ENCODE results near the gene SLC9A6. TPM values are rescaled to one million over a fixed set of nuclear protein-coding genes. Genes with fewer than 3 reads are reported as not detected.

Gene SLC9A6
- total and polyA plus RNA-seq, 2 donors (not counting 1 experiment from before 2014, with no cell fraction given), result 22.2 to 30.4 TPM

DNA sequence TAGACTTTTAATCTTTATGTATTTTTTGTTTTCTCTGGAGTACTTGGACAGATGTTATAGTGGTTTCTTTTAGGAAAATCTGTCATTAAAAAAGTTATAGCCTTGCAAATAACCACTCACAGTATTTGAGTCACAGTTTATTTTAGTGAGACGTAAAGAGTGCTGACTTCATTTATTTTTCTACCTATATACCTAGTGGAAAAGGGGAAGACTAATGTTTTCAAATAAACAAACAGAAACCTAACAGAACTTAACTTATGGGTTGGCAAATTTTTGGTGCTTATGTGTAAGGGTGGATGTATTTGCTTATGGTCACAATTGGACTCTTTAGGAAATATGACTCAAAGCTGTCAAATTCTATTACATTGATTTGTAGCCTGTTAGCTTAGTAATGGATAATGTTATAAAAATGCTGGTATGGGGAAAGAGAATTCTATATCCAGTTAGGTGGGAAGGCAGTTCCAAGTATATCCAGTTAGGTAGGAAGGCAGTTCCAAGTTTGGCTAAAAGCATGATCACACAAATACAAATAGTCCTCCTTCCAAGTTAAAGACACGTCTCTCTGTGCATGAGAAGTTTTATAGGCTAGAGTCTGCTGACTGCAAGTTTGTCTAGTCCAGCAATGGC, 61.9 kb downstream of the SLC9A6 start:
- Histone ChIP-seq H3K4me2 (ENCODE audit: extremely low read depth, insufficient read depth, low read length) (no peak overlapping the region), H3K4me3 (replicated peaks in 1 of 4; ENCODE audit: control extremely low read depth in 1 of 4, insufficient read depth in 1 of 4, low read depth in 3 of 4, low read length in 4 of 4) (no peak overlapping the region), H3K9ac (ENCODE audit: insufficient read depth, low read length) (no peak overlapping the region), H3K4me1 (ENCODE audit: control insufficient read depth, extremely low read depth, insufficient read depth, low read length) (peaks cover 3% of the 10 kb centered on the region), H3K27ac (ENCODE audit: insufficient read depth, low read length) (peak overlapping the region; percentile 51), H3K79me2 (ENCODE audit: control insufficient read depth, insufficient read depth, low read length) (no peaks in the 10 kb centered on the region), H3K36me3 (ENCODE audit: control insufficient read depth, insufficient read depth, low read length) (no peaks in the 10 kb centered on the region), H3K9me3 (ENCODE audit: control insufficient read depth, insufficient read depth, low read depth, low read length) (no peaks in the 10 kb centered on the region), H4K20me1 (ENCODE audit: control insufficient read depth, extremely low read depth, insufficient read depth, low read length) (no peaks in the 10 kb centered on the region), H3K27me3 (ENCODE audit: control insufficient read depth, insufficient read depth, low read length) (no peaks in the 10 kb centered on the region), H2AFZ (ENCODE audit: low read length) (no peak overlapping the region)
- DNase-seq (ENCODE audit: low read depth in 2 of 2), result peak; percentile 36 to 57
- no peak for TF ChIP-seq EZH2 (IDR thresholded peaks at IDR 0.05; ENCODE audit: low read length, missing control alignments)
- TF ChIP-seq, protein P1, sequence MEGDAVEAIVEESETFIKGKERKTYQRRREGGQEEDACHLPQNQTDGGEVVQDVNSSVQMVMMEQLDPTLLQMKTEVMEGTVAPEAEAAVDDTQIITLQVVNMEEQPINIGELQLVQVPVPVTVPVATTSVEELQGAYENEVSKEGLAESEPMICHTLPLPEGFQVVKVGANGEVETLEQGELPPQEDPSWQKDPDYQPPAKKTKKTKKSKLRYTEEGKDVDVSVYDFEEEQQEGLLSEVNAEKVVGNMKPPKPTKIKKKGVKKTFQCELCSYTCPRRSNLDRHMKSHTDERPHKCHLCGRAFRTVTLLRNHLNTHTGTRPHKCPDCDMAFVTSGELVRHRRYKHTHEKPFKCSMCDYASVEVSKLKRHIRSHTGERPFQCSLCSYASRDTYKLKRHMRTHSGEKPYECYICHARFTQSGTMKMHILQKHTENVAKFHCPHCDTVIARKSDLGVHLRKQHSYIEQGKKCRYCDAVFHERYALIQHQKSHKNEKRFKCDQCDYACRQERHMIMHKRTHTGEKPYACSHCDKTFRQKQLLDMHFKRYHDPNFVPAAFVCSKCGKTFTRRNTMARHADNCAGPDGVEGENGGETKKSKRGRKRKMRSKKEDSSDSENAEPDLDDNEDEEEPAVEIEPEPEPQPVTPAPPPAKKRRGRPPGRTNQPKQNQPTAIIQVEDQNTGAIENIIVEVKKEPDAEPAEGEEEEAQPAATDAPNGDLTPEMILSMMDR (conservative IDR thresholded peaks at IDR 0.05 in 1 of 2, IDR thresholded peaks at IDR 0.05 in 1 of 2; ENCODE audit: low read depth in 1 of 2, low read length in 2 of 2), result no peak

DNA sequence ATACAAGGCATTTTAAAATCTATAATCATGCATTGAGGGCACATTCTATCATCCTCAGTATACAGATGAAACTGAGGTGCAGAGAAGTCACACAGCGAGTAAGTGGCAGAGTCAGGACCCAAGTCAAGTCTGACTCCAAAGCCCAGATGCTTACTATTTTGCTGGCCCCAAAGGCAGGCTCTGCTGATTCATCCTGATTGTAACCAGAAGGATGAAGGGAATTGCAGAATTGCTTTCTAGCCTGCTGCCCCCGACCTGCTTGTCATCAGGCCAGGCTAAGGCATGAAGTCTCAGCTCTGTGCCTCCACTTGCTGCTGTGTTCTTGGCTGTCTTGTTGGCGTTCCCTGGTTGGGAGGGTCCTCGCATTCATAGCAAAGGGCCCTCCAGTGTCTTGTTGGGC, 62.7 kb downstream of the SLC9A6 start:
- H2AFZ ChIP-seq (ENCODE audit: low read length), result no peak overlapping the region
- no peaks in the 10 kb centered on the region for H3K36me3 ChIP-seq (ENCODE audit: control insufficient read depth, insufficient read depth, low read length)
- H3K79me2 ChIP-seq (ENCODE audit: control insufficient read depth, insufficient read depth, low read length), result no peaks in the 10 kb centered on the region
- H3K9ac ChIP-seq (ENCODE audit: insufficient read depth, low read length), result no peak overlapping the region
- no peak overlapping the region for H3K4me3 ChIP-seq (replicated peaks in 1 of 4; ENCODE audit: control extremely low read depth in 1 of 4, insufficient read depth in 1 of 4, low read depth in 3 of 4, low read length in 4 of 4)
- peak; percentile 43 to 45 for DNase-seq (ENCODE audit: low read depth in 2 of 2)
- no peaks in the 10 kb centered on the region for H4K20me1 ChIP-seq (ENCODE audit: control insufficient read depth, extremely low read depth, insufficient read depth, low read length)
- H3K9me3 ChIP-seq (ENCODE audit: control insufficient read depth, insufficient read depth, low read depth, low read length), result no peaks in the 10 kb centered on the region
- H3K4me2 ChIP-seq (ENCODE audit: extremely low read depth, insufficient read depth, low read length), result no peak overlapping the region
- TF ChIP-seq EZH2 (IDR thresholded peaks at IDR 0.05; ENCODE audit: low read length, missing control alignments), result no peak
- TF ChIP-seq, protein P1 (conservative IDR thresholded peaks at IDR 0.05 in 1 of 2, IDR thresholded peaks at IDR 0.05 in 1 of 2; ENCODE audit: low read depth in 1 of 2, low read length in 2 of 2), result no peak
- no peaks in the 10 kb centered on the region for H3K27me3 ChIP-seq (ENCODE audit: control insufficient read depth, insufficient read depth, low read length)
- H3K27ac ChIP-seq (ENCODE audit: insufficient read depth, low read length), result no peak overlapping the region
- H3K4me1 ChIP-seq (ENCODE audit: control insufficient read depth, extremely low read depth, insufficient read depth, low read length), result peaks cover 3% of the 10 kb centered on the region

DNA sequence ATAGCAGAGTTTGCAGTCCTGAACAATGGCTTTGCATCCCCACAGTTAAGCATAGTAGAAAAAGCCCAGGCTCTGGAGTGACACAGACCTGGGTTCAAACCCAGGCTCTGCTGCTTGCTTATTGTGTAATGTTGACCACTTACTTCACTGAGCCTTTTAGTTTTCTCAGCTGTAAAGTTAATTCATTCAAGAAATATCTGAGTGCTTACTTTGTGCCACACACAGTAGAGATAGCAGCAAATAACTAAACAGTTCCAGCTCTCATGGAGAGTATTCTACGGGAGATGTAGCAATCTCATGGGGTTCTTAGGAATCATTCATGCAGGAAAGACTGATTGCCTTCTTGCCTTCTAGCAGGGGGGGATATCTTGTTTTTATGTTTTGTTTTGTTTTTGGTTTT, 63.2 kb downstream of the SLC9A6 start:
- Histone ChIP-seq H3K9me3 (ENCODE audit: control insufficient read depth, insufficient read depth, low read depth, low read length) (no peaks in the 10 kb centered on the region), H3K27me3 (ENCODE audit: control insufficient read depth, insufficient read depth, low read length) (no peaks in the 10 kb centered on the region), H3K4me1 (ENCODE audit: control insufficient read depth, extremely low read depth, insufficient read depth, low read length) (peaks cover 3% of the 10 kb centered on the region), H2AFZ (ENCODE audit: low read length) (no peak overlapping the region), H3K36me3 (ENCODE audit: control insufficient read depth, insufficient read depth, low read length) (no peaks in the 10 kb centered on the region), H3K4me3 (replicated peaks in 1 of 4; ENCODE audit: control extremely low read depth in 1 of 4, insufficient read depth in 1 of 4, low read depth in 3 of 4, low read length in 4 of 4) (no peak overlapping the region), H4K20me1 (ENCODE audit: control insufficient read depth, extremely low read depth, insufficient read depth, low read length) (no peaks in the 10 kb centered on the region), H3K79me2 (ENCODE audit: control insufficient read depth, insufficient read depth, low read length) (no peaks in the 10 kb centered on the region), H3K4me2 (ENCODE audit: extremely low read depth, insufficient read depth, low read length) (no peak overlapping the region), H3K9ac (ENCODE audit: insufficient read depth, low read length) (no peak overlapping the region), H3K27ac (ENCODE audit: insufficient read depth, low read length) (no peak overlapping the region)
- TF ChIP-seq, protein P1 (conservative IDR thresholded peaks at IDR 0.05 in 1 of 2, IDR thresholded peaks at IDR 0.05 in 1 of 2; ENCODE audit: low read depth in 1 of 2, low read length in 2 of 2), result no peak
- TF ChIP-seq EZH2 (IDR thresholded peaks at IDR 0.05; ENCODE audit: low read length, missing control alignments), result no peak
- peak; percentile 19 to 36 for DNase-seq (ENCODE audit: low read depth in 2 of 2)

Data from fibroblast of lung (primary cell).